ENCODE results near the gene DPP7. TPM values are rescaled to one million over a fixed set of nuclear protein-coding genes. Genes with fewer than 3 reads are reported as not detected.
"Not testable (repeated sequence)": the region's sequence is repeated elsewhere in the genome, so short reads cannot be mapped to it uniquely, and the experiment has no call there.

Gene DPP7
- total RNA-seq, 2 experiments from 2014 or later = 222 to 227 TPM

DNA sequence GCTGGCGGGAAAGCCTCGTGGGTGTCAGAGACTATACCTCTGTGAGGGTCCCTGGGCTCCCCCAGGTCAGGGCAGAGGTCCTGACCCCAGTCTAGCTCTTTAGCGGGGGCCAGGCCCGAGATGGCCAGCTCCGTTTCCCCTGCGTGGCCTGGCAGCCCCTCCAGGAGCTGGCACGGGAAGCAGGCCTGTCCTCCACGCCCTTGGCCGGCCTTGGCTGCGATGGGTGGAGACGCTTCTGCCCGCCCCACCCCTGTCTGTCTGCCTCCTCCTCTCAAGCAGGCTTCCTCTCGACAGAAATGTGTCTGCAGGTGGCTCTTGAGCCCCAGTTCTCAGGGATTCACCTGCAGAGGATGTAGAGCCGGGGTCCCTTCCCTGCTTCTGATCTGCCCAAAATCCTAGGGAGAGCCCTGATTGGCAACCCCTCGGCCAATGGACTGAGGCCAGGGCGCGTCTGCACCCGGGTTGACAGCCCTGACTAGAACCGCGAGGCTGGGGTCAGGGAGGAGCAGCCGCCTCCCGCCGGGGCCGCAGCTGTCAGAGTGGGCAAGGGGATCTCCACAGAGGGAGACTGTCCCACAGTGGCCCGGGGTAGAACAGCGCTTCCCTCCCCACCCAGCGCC lies 21.8 kb upstream of the DPP7 start:
- Mint-ChIP-seq H3K27ac (no peak overlapping the region), H3K4me1 (ENCODE audit: low read depth) (peaks cover 5% of the 10 kb centered on the region), H3K27me3 (peaks cover 52% of the 10 kb centered on the region), H3K4me3 (no peak overlapping the region), H3K36me3 (ENCODE audit: low read depth) (no peaks in the 10 kb centered on the region), H3K9me3 (no peaks in the 10 kb centered on the region)
- intact Hi-C loops (cut with micrococcal nuclease) = no loop called here
- TF ChIP-seq, protein P1, sequence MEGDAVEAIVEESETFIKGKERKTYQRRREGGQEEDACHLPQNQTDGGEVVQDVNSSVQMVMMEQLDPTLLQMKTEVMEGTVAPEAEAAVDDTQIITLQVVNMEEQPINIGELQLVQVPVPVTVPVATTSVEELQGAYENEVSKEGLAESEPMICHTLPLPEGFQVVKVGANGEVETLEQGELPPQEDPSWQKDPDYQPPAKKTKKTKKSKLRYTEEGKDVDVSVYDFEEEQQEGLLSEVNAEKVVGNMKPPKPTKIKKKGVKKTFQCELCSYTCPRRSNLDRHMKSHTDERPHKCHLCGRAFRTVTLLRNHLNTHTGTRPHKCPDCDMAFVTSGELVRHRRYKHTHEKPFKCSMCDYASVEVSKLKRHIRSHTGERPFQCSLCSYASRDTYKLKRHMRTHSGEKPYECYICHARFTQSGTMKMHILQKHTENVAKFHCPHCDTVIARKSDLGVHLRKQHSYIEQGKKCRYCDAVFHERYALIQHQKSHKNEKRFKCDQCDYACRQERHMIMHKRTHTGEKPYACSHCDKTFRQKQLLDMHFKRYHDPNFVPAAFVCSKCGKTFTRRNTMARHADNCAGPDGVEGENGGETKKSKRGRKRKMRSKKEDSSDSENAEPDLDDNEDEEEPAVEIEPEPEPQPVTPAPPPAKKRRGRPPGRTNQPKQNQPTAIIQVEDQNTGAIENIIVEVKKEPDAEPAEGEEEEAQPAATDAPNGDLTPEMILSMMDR (IDR thresholded peaks at IDR 0.05) = no peak
- no peak for ATAC-seq
- no peak for DNase-seq
- POLR2A ChIA-PET = interaction anchor here (2.0 kb wide), 1 partner anchor 9 kb away, joined by 5 read pairs; no protein-coding TSS in a partner anchor
- CTCF ChIA-PET = no interaction called here

DNA sequence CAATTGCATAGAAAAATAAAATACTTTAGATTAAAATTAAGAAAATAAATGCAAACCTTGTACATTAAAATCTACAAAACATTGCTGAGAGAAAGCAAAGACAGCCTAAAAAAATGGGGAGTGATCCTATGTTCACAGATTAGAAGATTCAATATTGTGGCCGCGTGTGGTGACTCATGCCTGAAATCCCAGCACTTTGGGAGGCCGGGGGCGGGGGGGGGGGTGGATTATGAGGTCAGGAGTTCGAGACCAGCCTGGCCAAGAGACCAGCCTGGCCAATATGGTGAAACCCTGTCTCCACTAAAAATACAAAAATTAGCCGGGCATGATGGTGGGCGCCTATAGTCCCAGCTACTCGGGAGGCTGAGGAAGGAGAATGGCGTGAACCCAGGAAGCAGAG lies 20.6 kb upstream of the DPP7 start:
- CTCF ChIA-PET = interaction anchor here (0.7 kb wide), 1 partner anchor 67 kb away, joined by 3 read pairs; no protein-coding TSS in a partner anchor
- H3K36me3 Mint-ChIP-seq (ENCODE audit: low read depth); ATAC-seq; H3K9me3 Mint-ChIP-seq; H3K4me1 Mint-ChIP-seq (ENCODE audit: low read depth); H3K4me3 Mint-ChIP-seq; H3K27ac Mint-ChIP-seq; DNase-seq; intact Hi-C loops (cut with micrococcal nuclease): not testable (repeated sequence)
- POLR2A ChIA-PET = interaction anchor here (0.7 to 1.4 kb wide), 2 partner anchors 105 to 368 kb away, joined by 3 to 4 read pairs; no protein-coding TSS in a partner anchor
- peaks cover 44% of the 10 kb centered on the region for H3K27me3 Mint-ChIP-seq

DNA sequence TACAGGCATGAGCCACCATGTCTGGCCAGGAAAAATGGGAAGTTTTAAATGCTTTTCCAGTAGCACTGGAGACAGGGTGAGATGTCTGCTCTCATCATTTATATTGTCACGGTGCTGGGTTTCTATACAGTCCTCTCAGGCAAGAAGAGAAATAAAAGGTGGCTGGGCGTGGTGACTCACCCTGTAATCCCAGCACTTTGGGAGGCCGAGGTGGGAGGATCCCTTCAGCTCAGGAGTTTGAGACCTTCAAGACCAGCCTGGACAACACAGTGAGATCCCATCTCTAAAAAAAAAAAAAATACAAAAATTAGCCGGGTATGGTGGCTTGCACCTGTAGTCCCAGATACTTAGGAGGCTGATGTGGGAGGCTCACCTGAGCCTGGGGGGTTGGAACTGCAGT lies 19.7 kb upstream of the DPP7 start:
- Mint-ChIP-seq H3K4me1 (ENCODE audit: low read depth) (peaks cover 2% of the 10 kb centered on the region), H3K9me3 (no peaks in the 10 kb centered on the region), H3K4me3 (no peak overlapping the region), H3K27me3 (peaks cover 35% of the 10 kb centered on the region), H3K27ac (no peak overlapping the region), H3K36me3 (ENCODE audit: low read depth) (no peaks in the 10 kb centered on the region)
- ChIA-PET POLR2A (no interaction called here), CTCF (interaction anchor here (3.5 kb wide), 1 partner anchor 103 kb away, joined by 10 read pairs; no protein-coding TSS in a partner anchor)
- TF ChIP-seq, protein P1 (IDR thresholded peaks at IDR 0.05) = no peak
- DNase-seq (no peak), ATAC-seq (no peak)
- intact Hi-C loops (cut with micrococcal nuclease) = no loop called here

DNA sequence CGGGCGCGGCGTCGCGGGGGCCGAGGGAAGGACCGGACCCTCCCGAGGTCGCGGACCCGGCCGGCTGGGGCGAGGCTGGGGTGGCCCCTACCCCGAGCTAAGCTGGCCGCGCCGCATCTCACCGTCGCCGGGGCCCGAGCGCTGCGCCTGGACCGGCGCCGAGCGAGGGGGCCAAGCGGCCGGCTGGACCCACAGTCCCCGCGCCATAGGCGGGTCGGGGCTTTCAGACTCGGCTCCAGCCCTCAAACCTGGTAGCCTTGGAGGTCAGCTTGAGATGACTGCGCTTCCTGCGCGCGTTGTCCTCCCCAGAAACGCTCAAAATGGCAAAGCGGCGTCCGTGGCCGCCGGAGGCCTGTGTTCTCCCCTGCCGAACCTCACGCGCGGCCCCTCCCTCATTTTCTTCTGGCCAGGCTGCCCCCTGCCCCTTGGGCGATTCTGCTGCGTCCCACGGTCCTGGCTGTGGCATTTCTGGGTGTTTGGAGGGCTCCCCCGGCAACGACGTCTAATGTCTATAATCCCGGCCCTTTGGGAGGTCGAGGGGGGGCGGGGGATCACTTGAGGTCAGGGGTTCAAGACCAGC lies 15.7 kb upstream of the DPP7 start:
- no peaks in the 10 kb centered on the region for H3K9me3 Mint-ChIP-seq
- peak overlapping the region; percentile 59 for H3K27ac Mint-ChIP-seq
- peaks cover 17% of the 10 kb centered on the region for H3K4me1 Mint-ChIP-seq (ENCODE audit: low read depth)
- ChIA-PET POLR2A (interaction anchor here (0.7 to 2.7 kb wide), 16 partner anchors 8 to 111 kb away, joined by 3 to 16 read pairs (median 4); partner anchors contain the start of genes ANAPC2, RNF208, SSNA1 and TUBB4B), CTCF (interaction anchor here (1.1 to 2.4 kb wide), 11 partner anchors 26 to 111 kb away, joined by 3 to 10 read pairs (median 5); partner anchors contain the start of genes RNF224, TPRN and TUBB4B)
- intact Hi-C loops (cut with micrococcal nuclease) = no loop called here
- DNase-seq (no peak), ATAC-seq (peak; percentile 2)
- peak overlapping the region; percentile 77 for H3K4me3 Mint-ChIP-seq
- TF ChIP-seq, protein P1 (IDR thresholded peaks at IDR 0.05) = no peak
- H3K27me3 Mint-ChIP-seq = peaks cover 9% of the 10 kb centered on the region
- H3K36me3 Mint-ChIP-seq (ENCODE audit: low read depth) = peaks cover 2% of the 10 kb centered on the region

DNA sequence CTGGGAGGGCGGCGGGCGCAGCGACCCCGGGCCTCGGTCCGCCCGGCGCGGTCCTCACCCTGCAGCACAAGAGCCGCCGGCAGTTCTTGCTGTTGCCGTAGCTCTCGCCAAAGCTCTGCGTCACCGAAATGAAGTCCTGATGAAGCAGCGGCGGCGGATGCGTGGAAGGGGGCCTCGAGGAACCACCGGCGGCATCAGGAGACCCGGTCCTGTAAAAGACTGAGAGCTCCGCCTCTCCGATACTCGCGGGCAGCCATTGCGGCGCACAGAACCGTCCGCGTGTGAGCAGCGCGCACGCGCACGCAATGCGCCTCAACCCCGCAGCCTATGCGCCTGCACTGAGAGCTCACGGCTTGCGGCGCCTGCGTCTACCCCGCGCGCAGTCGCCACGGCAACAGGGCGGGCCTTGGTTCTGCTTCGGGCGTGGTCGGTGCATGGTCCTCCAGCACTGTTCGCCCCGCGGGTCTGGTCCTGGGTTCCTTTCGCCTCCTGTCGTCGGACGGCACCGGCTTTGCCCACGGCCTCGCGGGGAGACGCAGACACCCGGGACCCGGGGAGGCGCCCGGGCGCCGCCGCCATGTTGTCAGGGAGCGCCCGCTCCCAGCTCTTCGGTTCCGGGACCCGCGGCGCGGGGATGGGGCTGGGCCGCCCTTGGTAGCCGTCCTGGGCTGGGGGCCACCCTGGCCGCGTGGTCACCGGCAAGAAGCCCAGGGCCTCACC lies 15.1 kb upstream of the DPP7 start:
- DNase-seq (peak; percentile 91), ATAC-seq (peak; percentile 96)
- ChIA-PET CTCF (interaction anchor here (0.8 to 2.4 kb wide), 16 partner anchors 21 to 111 kb away, joined by 3 to 10 read pairs (median 4); partner anchors contain the start of genes LRRC26, RNF224, TPRN and TUBB4B), POLR2A (interaction anchor here (0.7 to 2.7 kb wide), 24 partner anchors 8 to 402 kb away, joined by 3 to 16 read pairs (median 4); partner anchors contain the start of genes ANAPC2, GRIN1, MAN1B1 and RNF208)
- Mint-ChIP-seq H3K9me3 (no peaks in the 10 kb centered on the region), H3K36me3 (ENCODE audit: low read depth) (peaks cover 2% of the 10 kb centered on the region), H3K27ac (peak overlapping the region; percentile 68), H3K4me3 (peak overlapping the region; percentile 87), H3K27me3 (peaks cover 4% of the 10 kb centered on the region), H3K4me1 (ENCODE audit: low read depth) (peaks cover 17% of the 10 kb centered on the region)
- intact Hi-C loops (cut with micrococcal nuclease) = loop anchor here (10.0 kb wide), 1 partner anchor 45 kb away; the partner anchor contains the start of genes LRRC26 and TMEM210
- TF ChIP-seq, protein P1 (IDR thresholded peaks at IDR 0.05) = no peak

Measured in activated CD8-positive, alpha-beta T cell treated with anti-CD3 and anti-CD28 coated beads for 36 hours (primary cell).